K562 (cell line): ENCODE results near the gene ARSD. TPM values are rescaled to one million over a fixed set of nuclear protein-coding genes. Genes with fewer than 3 reads are reported as not detected.

ENCODE experiments used
- ATAC-seq: fragments of 200-7000 bp; cut with Tn5 transposase; 3 replicates; pipeline ENCODE4 v1.9.1; 2020; ENCODE audit warnings: moderate library complexity
- BruUV-seq: library from RNA; stranded (reverse); fragments of 400-500 nt; replicated peaks from 2 replicates; lab custom pipeline; 2021; lab: Mats Ljungman, UMichigan
- CTCF ChIA-PET: fragments of 300-600 bp; formaldehyde crosslinking; extraction: SDS; loops from one replicate; lab custom pipeline; 2021; ENCODE audit warnings: low intra/inter-chr PET ratio; lab: Yijun Ruan, JAX
- POLR2A ChIA-PET: fragments of 300-600, 350-650 bp; sonication (Branson Sonifier 250); formaldehyde crosslinking; extraction: SDS; loops from one replicate; lab custom pipeline; 2021; ENCODE audit warnings: antibody characterized with exemption, inconsistent platforms; lab: Yijun Ruan, JAX
- DNase-seq, 4 experiments: peaks; one replicate each; pipeline versions ENCODE4 v3.0.0 to v3.0.0-alpha.2; 2011 to 2018; ENCODE audit warnings: low spot score in 3 of 4, mixed read lengths in 3 of 4; ENCODE audit errors: extremely low read depth in 1 of 4
- FAIRE-seq: peaks from 2 replicates; lab custom pipeline; 2011; peaks lifted over from hg19 to GRCh38; lab: Jason Lieb, UNC
- H2AFZ ChIP-seq: 2 replicates; pipeline ENCODE4 v1.6.0; 2011; ENCODE audit warnings: low read depth, low read length, control low read depth, inconsistent platforms
- H3K27ac ChIP-seq: fragments of 200-600 bp; 3 replicates; pipeline ENCODE4 v1.8.0; 2011; ENCODE audit warnings: low read depth, mild to moderate bottlenecking, control low read depth, inconsistent platforms, low read length, moderate library complexity, mixed read lengths; ENCODE audit errors: extremely low read depth
- H3K27me3 ChIP-seq, 2 experiments: fragments of 300-600 bp in 1 of 2; 2 replicates in 1 of 2; 3 replicates in 1 of 2; pipeline versions ENCODE4 v1.6.0 to v1.8.0; 2011; ENCODE audit warnings: inconsistent platforms in 2 of 2, low read length in 2 of 2, mild to moderate bottlenecking in 1 of 2, mixed read lengths in 1 of 2, moderate library complexity in 1 of 2; ENCODE audit not compliant: control insufficient read depth in 2 of 2, insufficient read depth in 2 of 2
- H3K36me3 ChIP-seq: fragments of 300-600 bp; 3 replicates; pipeline ENCODE4 v1.8.0; 2011; ENCODE audit warnings: mild to moderate bottlenecking, low read length, inconsistent platforms; ENCODE audit not compliant: control insufficient read depth, insufficient read depth
- H3K4me1 ChIP-seq, 2 experiments: fragments of 200-600 bp in 1 of 2; replicated peaks in 1 of 2; 2 replicates in 1 of 2; 3 replicates in 1 of 2; pipeline versions ENCODE4 v1.5.1 to v1.8.0; 2011; ENCODE audit warnings: inconsistent platforms in 2 of 2, low read length in 2 of 2, mild to moderate bottlenecking in 1 of 2, mixed read lengths in 1 of 2, moderate library complexity in 1 of 2; ENCODE audit not compliant: control insufficient read depth in 2 of 2, insufficient read depth in 2 of 2
- H3K4me2 ChIP-seq: 2 replicates; pipeline ENCODE4 v1.6.1; 2011; ENCODE audit warnings: low read length, control low read depth, inconsistent platforms, mixed read lengths; ENCODE audit not compliant: insufficient read depth
- H3K4me3 ChIP-seq: fragments of 200-600 bp; sonication (generic), shearing (Covaris generic); 2 replicates; pipeline ENCODE4 v1.5.1; 2016; ENCODE audit warnings: control low read depth, inconsistent platforms
- H3K79me2 ChIP-seq: fragments of 200-600 bp; 3 replicates; pipeline ENCODE4 v1.8.0; 2011; ENCODE audit warnings: low read length, inconsistent platforms; ENCODE audit not compliant: control insufficient read depth, insufficient read depth
- H3K9ac ChIP-seq, 2 experiments: 2 replicates each; pipeline versions ENCODE4 v1.6.0 to v1.6.1; 2011; ENCODE audit warnings: low read depth in 2 of 2, low read length in 2 of 2, control low read depth in 1 of 2, inconsistent platforms in 1 of 2, mild to moderate bottlenecking in 1 of 2, mixed read lengths in 1 of 2; ENCODE audit not compliant: insufficient read depth in 1 of 2
- H3K9me1 ChIP-seq: one replicate; pipeline ENCODE4 v1.6.0; 2011; ENCODE audit warnings: inconsistent platforms, mild to moderate bottlenecking, low read length, moderate library complexity; ENCODE audit not compliant: control insufficient read depth, insufficient read depth
- H3K9me3 ChIP-seq: replicated peaks from 2 replicates; pipeline ENCODE4 v1.5.1; 2011; ENCODE audit warnings: low read depth, low read length, inconsistent platforms; ENCODE audit not compliant: control insufficient read depth, insufficient read depth
- H4K20me1 ChIP-seq: replicated peaks from 2 replicates; pipeline ENCODE4 v1.6.1; 2011; ENCODE audit warnings: low read length, inconsistent platforms, mixed read lengths; ENCODE audit not compliant: control insufficient read depth, insufficient read depth
- COPS2 ChIP-seq: fragments of 450-650 bp; conservative IDR thresholded peaks from 2 replicates; pipeline ENCODE4 v1.6.1; 2016; ENCODE audit warnings: mild to moderate bottlenecking, moderate library complexity
- CXXC5 ChIP-seq: fragments of 250-450 bp; sonication (Bioruptor Pico); IDR thresholded peaks from 2 replicates; pipeline ENCODE4 v1.8.0; 2022; ENCODE audit warnings: inconsistent platforms, mild to moderate bottlenecking, moderate library complexity
- KAT2B ChIP-seq: IDR thresholded peaks from one replicate; pipeline ENCODE4 v1.6.1; 2012; ENCODE audit warnings: low read depth, mild to moderate bottlenecking, control low read depth, inconsistent platforms, low read length, moderate library complexity
- POLR2AphosphoS2 ChIP-seq: IDR thresholded peaks from 2 replicates; pipeline ENCODE4 v1.6.1; 2012; ENCODE audit warnings: low read length, improper control_type of control experiment
- RBM22 ChIP-seq: fragments of 200-400 bp; formaldehyde crosslinking; IDR thresholded peaks from 2 replicates; pipeline ENCODE4 v1.6.1; 2018; ENCODE audit warnings: low read length, low read depth; ENCODE audit not compliant: poor library complexity, severe bottlenecking
- RUNX1 ChIP-seq: sonication (generic); IDR thresholded peaks from 2 replicates; pipeline ENCODE4 v1.6.1; 2016; ENCODE audit warnings: antibody characterized with exemption, low read depth
- SMARCA4 ChIP-seq: fragments of 450-650 bp; IDR thresholded peaks from 2 replicates; pipeline ENCODE4 v1.6.1; 2016
- TBP ChIP-seq: optimal IDR thresholded peaks from 2 replicates; pipeline ENCODE3; 2011; ENCODE audit warnings: low read depth, low read length, improper control_type of control experiment
- ZNF146 ChIP-seq: IDR thresholded peaks from one replicate; pipeline ENCODE4 v1.6.1; 2018; ENCODE audit warnings: missing compliant biosample characterization; ENCODE audit not compliant: unreplicated experiment
- ZNF431 ChIP-seq: sonication (generic); formaldehyde crosslinking; IDR thresholded peaks from 2 replicates; pipeline ENCODE4 v1.8.0; 2022; ENCODE audit warnings: mild to moderate bottlenecking, missing genetic modification reagents
- ZNF696 ChIP-seq: fragments of 250-450 bp; sonication (Bioruptor Pico); conservative IDR thresholded peaks from 2 replicates; pipeline ENCODE4 v1.4.0; 2020; ENCODE audit warnings: mild to moderate bottlenecking, moderate library complexity
- WGBS: fragments of 100-300 bp; shearing (Covaris generic); methylation state at CpG from one replicate; pipeline ENCODE4 v1.1.6; 2016; ENCODE audit warnings: low coverage, mixed read lengths; ENCODE audit not compliant: insufficient coverage; ENCODE audit errors: missing lambda C conversion rate; 5-methylcytosine and 5-hydroxymethylcytosine counted together
- in situ Hi-C: fragments of 300-500 bp; cut with MboI; formaldehyde crosslinking; loops from 4 replicates; pipeline ENCODE4 v1.15.0; 2018; ENCODE audit warnings: inconsistent platforms, mixed read lengths
- intact Hi-C: fragments of 100-400 bp; cut with micrococcal nuclease; formaldehyde crosslinking; loops from 2 replicates; pipeline ENCODE4 v1.14.2; 2022
- polyA plus RNA-seq, 8 experiments: library from polyadenylated mRNA; depleted of rRNA in 4 of 8; stranded (reverse) in 5 of 8; unstranded in 3 of 8; fragments of >200 nt; fragmentation: Nextera tagmentation in 2 of 8; fragmentation: Illumina TruSeq in 1 of 8; extraction: Ambion mirVana in 2 of 8; extraction: Trizol in 1 of 8; gene quantifications; 2 replicates each; pipeline versions ENCODE4 v1.2.1 to v1.2.3, GENCODE V29; 2011 to 2014; ENCODE audit warnings: inconsistent platforms in 1 of 8, missing spikeins in 1 of 8
- total RNA-seq, 7 experiments: library from RNA; depleted of rRNA in 6 of 7; stranded (reverse); fragments of >200 nt in 6 of 7; fragmentation: Illumina TruSeq in 2 of 7; extraction: Trizol in 2 of 7; gene quantifications; 2 replicates each; pipeline versions ENCODE4 v1.2.1 to v1.2.3, GENCODE V29; 2011 to 2021; ENCODE audit warnings: low replicate concordance in 1 of 7

Gene ARSD
- total and polyA plus RNA-seq, 9 of the 15 experiments (the other 6 are each of a cell fraction or from before 2014, with no cell fraction given) = 0.05 to 0.23 (median 0.09) TPM; not detected in 1

DNA sequence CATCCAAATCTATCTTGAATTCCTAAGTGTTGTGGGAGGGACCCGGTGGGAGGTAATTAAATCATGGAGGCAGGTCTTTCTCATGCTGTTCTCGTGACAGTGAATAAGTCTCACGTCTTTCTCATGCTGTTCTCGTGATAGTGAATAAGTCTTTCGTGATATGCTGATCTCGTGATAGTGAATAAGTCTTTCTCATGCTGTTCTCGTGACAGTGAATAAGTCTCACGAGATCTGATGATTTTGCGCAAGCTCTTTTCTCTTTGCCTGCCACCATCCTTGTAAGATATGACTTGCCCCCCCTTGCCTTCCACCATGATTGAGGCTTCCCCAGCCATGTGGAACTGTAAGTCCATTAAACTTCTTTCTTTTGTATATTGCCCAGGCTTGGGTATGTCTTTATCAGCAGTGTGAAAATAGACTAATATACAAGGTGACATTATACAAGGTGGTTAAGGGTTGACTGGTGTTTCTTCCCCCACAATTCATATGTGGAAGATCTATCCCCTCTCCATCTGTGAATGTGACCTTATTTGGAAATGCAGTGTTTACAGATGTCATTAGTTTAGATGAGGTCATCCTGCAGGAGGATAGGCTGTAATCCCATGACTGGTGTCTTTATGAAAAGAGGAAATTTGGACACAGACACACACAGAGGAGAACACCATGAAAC, 27.6 kb downstream of the ARSD start (continued):
- no peak for TF ChIP-seq RBM22
- TF ChIP-seq RUNX1 = no peak
- no peak for TF ChIP-seq POLR2AphosphoS2

GRCh38 chrX:2898846-2899512, 30.2 kb downstream of the ARSD start:
- DNase-seq (no peak), FAIRE-seq (no peak), ATAC-seq (no peak)
- Histone ChIP-seq H3K4me3 (no peak overlapping the region), H3K4me2 (no peak overlapping the region), H3K9ac (no peak overlapping the region), H2AFZ (no peak overlapping the region), H3K27me3 (no peaks in the 10 kb centered on the region)
- CTCF ChIA-PET = no interaction called here
- POLR2A ChIA-PET = no interaction called here
- BruUV-seq = no TSS peak
- WGBS = 74% methylated on average over 12 of the region's 13 CpGs
- TF ChIP-seq ZNF146 (CRISPR knock-in tag) = no peak
- TF ChIP-seq SMARCA4 = no peak
- TF ChIP-seq TBP = no peak
- no peak for TF ChIP-seq ZNF696 (CRISPR knock-in tag)
- no peak for TF ChIP-seq ZNF431 (CRISPR knock-in tag)
- no peak for TF ChIP-seq CXXC5 (CRISPR knock-in tag)
- TF ChIP-seq KAT2B = no peak
- no peak for TF ChIP-seq COPS2
- TF ChIP-seq, all 486 proteins: peak for 0
- intact Hi-C loops (no loop called here), in situ Hi-C loops (loop anchor here (25.0 kb wide), 1 partner anchor 738 kb away; no protein-coding TSS in a partner anchor)
- no peaks in the 10 kb centered on the region for H3K9me1 ChIP-seq
- no peak overlapping the region for H3K27ac ChIP-seq
- no peaks in the 10 kb centered on the region for H3K79me2 ChIP-seq
- no peaks in the 10 kb centered on the region for H4K20me1 ChIP-seq
- peaks cover 2% of the 10 kb centered on the region; the same call in 1 of the 2 replicates for H3K9me3 ChIP-seq
- no peaks in the 10 kb centered on the region for H3K36me3 ChIP-seq
- H3K4me1 ChIP-seq = peaks cover 6 to 15% of the 10 kb centered on the region in 2 experiments; a peak in 4 of 5 replicates
